Urothelium cell line (cell line): ENCODE measurements around the gene MCF2L2.

Source experiments
- DNase-seq: peaks from one replicate; pipeline ENCODE4 v3.0.0; 2011; ENCODE audit warnings: low spot score, mixed read lengths
- FAIRE-seq: peaks from 2 replicates; lab custom pipeline; 2011; peaks lifted over from hg19 to GRCh38; lab: Jason Lieb, UNC

Gene MCF2L2

GRCh38 chr3:183329543-183329942 is 98.9 kb downstream of the MCF2L2 start:
- FAIRE-seq (peak; percentile 30), DNase-seq (no peak)

- no peak for DNase-seq
- FAIRE-seq: no peak
These were observed 99.6 kb downstream of the MCF2L2 start for GRCh38 chr3:183328823-183329222.

- FAIRE-seq: no peak
These were observed 100.3 kb downstream of the MCF2L2 start for GRCh38 chr3:183328164-183328563.

DNA sequence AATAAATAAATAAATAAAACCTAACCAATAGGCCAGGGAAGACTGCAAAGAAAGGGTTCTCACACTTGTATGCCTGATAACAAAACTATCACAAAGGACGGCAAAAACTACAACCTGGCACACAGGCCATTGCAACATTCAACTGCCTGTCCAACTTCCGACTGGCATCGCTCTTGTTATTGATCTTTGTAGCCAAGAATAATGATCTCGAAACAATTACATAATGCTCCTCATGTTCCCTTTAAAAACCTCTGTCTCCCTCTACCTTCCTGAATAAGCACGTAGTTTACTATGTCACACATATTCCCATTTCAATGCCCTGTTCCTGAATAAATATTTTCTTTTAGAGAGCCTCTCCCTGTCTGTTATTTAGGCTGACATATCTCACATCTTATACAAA is 101.1 kb downstream of the MCF2L2 start:
- no peak for FAIRE-seq

More at GRCh38 chr3:183328164-183328563, 100.3 kb downstream of the MCF2L2 start:
- DNase-seq: no peak

DNA sequence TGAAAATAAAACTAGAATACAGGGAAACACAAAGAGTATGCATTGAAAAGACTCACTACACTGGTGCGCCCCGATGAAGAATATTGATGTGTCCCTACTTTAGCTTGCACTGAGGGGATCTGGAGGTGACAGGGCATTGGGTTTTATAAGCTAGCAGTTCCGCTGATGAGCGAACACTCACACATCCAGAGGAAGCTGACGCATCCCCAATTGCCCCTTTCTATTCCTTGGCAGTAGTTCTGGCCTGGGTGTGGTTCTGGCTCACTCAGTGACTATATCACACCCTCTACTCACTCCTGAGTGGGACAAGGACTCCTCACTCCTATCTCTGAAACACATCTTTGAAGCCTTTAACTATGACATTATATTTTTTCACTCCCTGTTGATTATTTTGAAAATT is 104.3 kb downstream of the MCF2L2 start:
- no peak for FAIRE-seq

More for the DNA sequence above, 101.1 kb downstream of the MCF2L2 start:
- DNase-seq: no peak

GRCh38 chr3:183319371-183319770 is 109.0 kb downstream of the MCF2L2 start:
- DNase-seq: no peak
- no peak for FAIRE-seq

More for the DNA sequence above, 104.3 kb downstream of the MCF2L2 start:
- no peak for DNase-seq

DNA sequence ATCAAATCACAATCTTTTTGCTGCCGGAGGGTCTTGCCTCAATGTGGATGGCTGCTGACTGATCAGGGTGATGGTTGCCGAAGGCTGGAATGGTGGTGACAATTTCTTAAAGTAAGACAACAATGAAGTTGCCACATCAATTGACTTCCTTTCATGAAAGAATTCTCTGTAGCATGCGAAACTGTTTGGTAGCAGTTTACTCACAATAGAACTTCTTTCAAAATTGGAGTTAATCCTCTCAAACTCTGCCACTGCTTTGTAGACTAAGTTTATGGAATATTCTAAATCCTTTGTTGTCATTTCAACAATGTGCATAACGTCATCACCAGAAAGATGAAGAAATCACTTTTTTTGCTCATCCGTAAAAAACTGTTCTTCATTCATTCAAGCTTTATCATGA is 109.5 kb downstream of the MCF2L2 start:
- DNase-seq (no peak), FAIRE-seq (no peak)

GRCh38 chr3:183317886-183318865 is 110.2 kb downstream of the MCF2L2 start:
- no peak for FAIRE-seq
- no peak for DNase-seq

DNA sequence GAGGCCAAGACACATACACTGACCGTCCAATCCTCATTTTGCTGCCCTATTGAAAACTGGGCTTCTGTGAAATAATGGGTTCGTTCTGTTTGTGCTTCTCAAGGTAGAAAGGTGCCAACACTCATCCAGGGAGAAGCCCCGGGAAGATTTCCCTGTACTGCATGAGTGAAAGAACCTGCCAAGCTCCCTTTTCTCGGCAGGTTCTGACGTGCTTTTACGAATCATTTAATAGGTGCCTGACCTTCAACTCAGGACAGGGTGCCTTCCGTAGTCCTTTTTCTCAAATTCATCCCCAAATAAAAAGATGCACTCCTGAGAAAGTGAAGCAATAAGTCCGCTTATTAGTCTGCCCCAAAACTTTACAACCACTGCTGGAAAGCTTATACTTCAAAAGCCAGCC is 111.1 kb downstream of the MCF2L2 start:
- no peak for DNase-seq
- FAIRE-seq: no peak

DNA sequence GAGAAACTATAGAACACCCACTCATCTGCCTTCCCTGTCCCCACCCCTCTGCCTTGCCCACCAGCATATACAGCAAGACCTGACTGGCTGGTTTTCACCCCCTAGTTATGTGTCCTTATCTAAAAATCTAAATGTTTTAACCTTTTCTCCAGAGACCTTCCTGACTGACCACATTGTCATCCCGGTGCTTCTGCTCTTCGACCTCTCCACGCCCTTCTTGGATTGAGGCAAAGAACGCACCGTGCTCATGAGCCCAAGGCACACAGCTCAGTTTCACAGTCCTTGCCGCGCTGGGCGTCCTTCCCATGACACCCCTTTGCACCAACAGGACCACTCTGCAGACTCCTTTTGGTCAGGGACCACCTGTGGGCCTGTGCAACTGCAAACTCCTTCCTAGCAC is 112.7 kb downstream of the MCF2L2 start:
- DNase-seq (no peak), FAIRE-seq (no peak)

- DNase-seq (no peak), FAIRE-seq (no peak)
These were observed 114.7 kb downstream of the MCF2L2 start for GRCh38 chr3:183313764-183314163.

- no peak for FAIRE-seq
These were observed 115.1 kb downstream of the MCF2L2 start for GRCh38 chr3:183313351-183313750.

GRCh38 chr3:183312433-183312832 is 116.0 kb downstream of the MCF2L2 start:
- FAIRE-seq: no peak

More at GRCh38 chr3:183313351-183313750, 115.1 kb downstream of the MCF2L2 start:
- no peak for DNase-seq

GRCh38 chr3:183310936-183311335 is 117.5 kb downstream of the MCF2L2 start:
- FAIRE-seq (no peak), DNase-seq (no peak)

More at GRCh38 chr3:183312433-183312832, 116.0 kb downstream of the MCF2L2 start:
- DNase-seq: no peak

DNA sequence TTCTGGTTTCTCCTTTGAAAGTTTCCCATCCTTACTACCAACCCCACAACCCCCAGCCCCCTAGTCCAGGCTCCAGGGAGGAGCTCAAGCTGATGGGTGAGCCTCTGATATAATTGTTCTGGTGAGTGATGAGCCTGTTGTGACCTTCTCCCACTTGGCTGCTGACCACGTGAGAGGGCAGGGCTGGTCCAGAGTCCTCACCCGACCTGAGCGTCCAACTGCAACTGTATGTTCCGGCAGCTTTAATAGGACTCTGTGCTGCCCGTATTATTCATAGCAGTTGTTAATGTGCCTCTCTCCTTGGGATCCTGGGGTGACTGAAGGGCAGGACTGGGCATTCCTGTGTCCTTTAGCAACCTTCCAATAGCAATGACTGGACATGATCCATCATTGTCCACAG is 119.1 kb downstream of the MCF2L2 start:
- no peak for FAIRE-seq
- no peak for DNase-seq

GRCh38 chr3:183308751-183309150 is 119.7 kb downstream of the MCF2L2 start:
- DNase-seq: no peak
- no peak for FAIRE-seq

DNA sequence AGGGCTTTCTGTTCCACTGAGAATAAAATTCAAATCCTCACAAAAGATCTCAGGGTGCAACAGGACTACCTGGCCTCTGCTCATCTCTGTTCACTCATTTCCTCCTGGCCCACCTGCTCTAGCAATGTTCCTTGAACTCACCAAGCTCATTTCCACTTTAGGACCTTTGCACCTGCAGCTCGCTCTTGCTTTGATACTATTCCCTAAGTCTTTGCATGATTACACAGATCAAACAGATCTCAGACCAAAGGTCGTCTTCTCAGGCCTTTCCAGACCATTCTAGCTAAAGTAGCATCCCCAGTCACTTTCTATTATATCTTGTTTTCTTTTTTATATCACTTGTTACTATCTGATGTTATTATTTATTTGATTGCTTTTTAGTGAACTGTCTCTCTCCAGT is 120.7 kb downstream of the MCF2L2 start:
- FAIRE-seq (no peak), DNase-seq (no peak)

DNA sequence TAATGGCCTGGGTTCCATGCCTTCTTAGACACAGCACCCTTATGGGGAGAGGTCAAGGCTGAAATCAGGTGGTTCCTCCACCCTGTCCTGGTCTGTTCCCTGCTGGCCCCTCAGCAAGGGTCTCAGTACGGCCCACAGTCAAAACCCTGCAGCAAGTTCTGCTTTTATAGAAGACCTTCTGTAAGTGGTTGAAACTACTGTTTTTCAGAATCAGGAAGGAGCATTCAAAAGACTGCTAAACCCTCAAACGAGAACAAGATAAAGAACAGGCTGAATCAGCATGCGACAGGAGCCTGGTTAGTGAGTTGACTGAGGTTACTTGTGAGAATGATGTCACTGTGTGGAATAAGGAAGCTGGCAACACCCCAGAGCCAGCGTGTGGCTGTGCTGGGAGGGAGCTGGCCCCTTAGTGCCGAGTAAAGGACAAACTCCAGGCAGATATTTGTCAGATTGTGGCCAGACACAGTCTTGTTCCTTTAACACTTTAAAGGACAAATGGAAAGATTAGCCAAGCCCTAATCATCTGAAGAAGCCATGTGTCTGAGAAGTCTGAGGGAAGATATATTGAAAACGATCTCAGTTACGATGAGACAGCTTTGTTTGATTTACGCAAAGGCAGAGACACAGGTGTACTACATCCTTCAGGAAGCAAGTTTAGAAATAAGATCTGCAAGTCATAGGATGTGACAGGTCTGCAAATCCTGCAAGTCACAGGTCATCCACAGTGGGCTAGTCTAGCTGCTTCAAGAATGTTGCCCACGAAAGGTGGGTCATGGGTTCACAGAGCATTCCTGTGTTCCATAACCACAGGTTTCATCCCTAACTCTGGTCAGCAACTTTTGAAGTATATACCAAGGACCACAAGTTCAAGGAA is 121.4 kb downstream of the MCF2L2 start:
- FAIRE-seq: no peak
- DNase-seq: no peak

GRCh38 chr3:183303690-183304089 is 124.7 kb downstream of the MCF2L2 start:
- DNase-seq (no peak), FAIRE-seq (no peak)

DNA sequence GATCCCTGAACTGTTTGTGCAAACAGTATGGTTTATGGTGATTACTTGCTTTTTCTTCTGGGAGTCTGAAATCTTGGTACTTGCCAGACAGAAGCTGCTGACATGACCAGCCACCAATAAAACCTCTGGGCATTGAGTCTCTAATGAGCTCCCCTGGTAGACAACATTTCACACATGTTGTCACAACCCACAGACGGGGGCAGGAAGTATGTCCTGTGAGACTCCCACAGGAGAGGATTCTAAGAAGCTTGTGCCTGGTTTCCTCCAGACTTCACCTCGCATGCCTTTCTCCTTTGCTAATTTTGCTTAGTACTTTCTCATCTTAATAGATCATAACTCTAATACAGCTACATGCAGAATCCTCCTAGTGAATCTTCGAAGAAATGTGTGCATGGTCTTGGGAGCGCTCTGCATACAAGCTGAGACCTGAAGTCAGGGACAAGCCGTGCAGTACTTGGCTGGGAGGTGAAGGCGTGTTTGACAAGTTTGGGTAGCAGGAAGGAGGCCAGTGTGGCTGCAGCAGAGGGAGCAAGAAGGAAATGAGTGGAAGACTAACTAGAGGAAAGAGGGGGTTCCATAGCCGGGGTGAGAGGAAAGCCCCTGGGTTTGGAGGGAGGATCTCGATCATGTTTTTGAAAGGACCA is 126.4 kb downstream of the MCF2L2 start:
- DNase-seq (no peak), FAIRE-seq (no peak)
